ENCODE measurements around the gene NRXN3. TPM values are rescaled to one million over a fixed set of nuclear protein-coding genes. Genes with fewer than 3 reads are reported as not detected.
A peak's percentile ranks its signal among the peaks of the same experiment; 100 is the strongest.

The NRXN3 gene
- total and polyA plus RNA-seq, 2 of the 4 experiments (the other 2 are of a cell fraction): 4.8 to 25.1 TPM

GRCh38 chr14:79599239-79599638 is 1429.1 kb downstream of the NRXN3 start:
- Histone ChIP-seq H3K23ac (ENCODE audit: low read depth, low read length) (no peak overlapping the region), H2BK15ac (ENCODE audit: low read depth, low read length) (no peak overlapping the region), H3K18ac (ENCODE audit: low read depth, low read length) (no peak overlapping the region), H2BK120ac (ENCODE audit: low read depth, low read length) (no peak overlapping the region), H3K79me1 (ENCODE audit: low read depth in 1 of 2, low read length in 2 of 2) (no peaks in the 10 kb centered on the region), H2BK20ac (ENCODE audit: low read depth, low read length) (no peak overlapping the region), H2AK5ac (ENCODE audit: low read depth, low read length) (no peak overlapping the region), H3K27me3 (ENCODE audit: control insufficient read depth, insufficient read depth, low read length) (no peaks in the 10 kb centered on the region), H3K56ac (ENCODE audit: extremely low read depth, insufficient read depth, low read length) (no peak overlapping the region), H3K4me1 (ENCODE audit: control insufficient read depth, insufficient read depth, low read length) (no peaks in the 10 kb centered on the region; the same call in 1 of the 2 replicates), H3K4me3 (ENCODE audit: insufficient read depth, low read depth, low read length) (no peak overlapping the region), H3K27ac (ENCODE audit: insufficient read depth, low read length) (no peak overlapping the region), H3K9me3 (ENCODE audit: control insufficient read depth, insufficient read depth, low read length) (peaks cover 2% of the 10 kb centered on the region; the same call in 1 of the 2 replicates), H4K5ac (ENCODE audit: low read depth, low read length) (no peak overlapping the region), H2AK9ac (replicated peaks; ENCODE audit: low read depth, low read length, poor library complexity) (no peak overlapping the region), H3K14ac (replicated peaks; ENCODE audit: low read depth, low read length) (no peak overlapping the region), H3K36me3 (ENCODE audit: control insufficient read depth, insufficient read depth, low read length) (no peaks in the 10 kb centered on the region), H2BK5ac (ENCODE audit: low read depth, low read length, poor library complexity, severe bottlenecking) (no peak overlapping the region), H4K91ac (ENCODE audit: insufficient read depth, low read depth, low read length) (no peak overlapping the region), H3K4ac (ENCODE audit: low read depth, low read length) (no peak overlapping the region; the same call in 1 of the 2 replicates), H4K20me1 (ENCODE audit: insufficient read depth, low read length) (no peaks in the 10 kb centered on the region), H3K9ac (ENCODE audit: low read depth, low read length) (no peak overlapping the region), H3K9me1 (ENCODE audit: insufficient read depth, low read length) (no peaks in the 10 kb centered on the region), H3K4me2 (ENCODE audit: low read depth, low read length) (no peak overlapping the region), H4K8ac (ENCODE audit: low read depth in 2 of 2, low read length in 2 of 2) (no peak overlapping the region), H2AFZ (replicated peaks; ENCODE audit: low read length, poor library complexity) (no peak overlapping the region)
- ChIA-PET POLR2A (ENCODE audit: unreplicated experiment) (no interaction called here), CTCF (no interaction called here)
- no peak for DNase-seq
- dilution Hi-C loops (cut with HindIII; ENCODE audit: low sequenced_read_pairs, unreplicated experiment): no loop called here
- BruUV-seq (replicated peaks): no TSS peak
- no peak for ATAC-seq (ENCODE audit: low read depth)
- intact Hi-C loops (cut with micrococcal nuclease): no loop called here
- TF ChIP-seq CEBPB (IDR thresholded peaks at IDR 0.05; ENCODE audit: low read depth, low read length): peak; percentile 18; the same call in 1 of the 2 replicates
- TF ChIP-seq, protein P1, sequence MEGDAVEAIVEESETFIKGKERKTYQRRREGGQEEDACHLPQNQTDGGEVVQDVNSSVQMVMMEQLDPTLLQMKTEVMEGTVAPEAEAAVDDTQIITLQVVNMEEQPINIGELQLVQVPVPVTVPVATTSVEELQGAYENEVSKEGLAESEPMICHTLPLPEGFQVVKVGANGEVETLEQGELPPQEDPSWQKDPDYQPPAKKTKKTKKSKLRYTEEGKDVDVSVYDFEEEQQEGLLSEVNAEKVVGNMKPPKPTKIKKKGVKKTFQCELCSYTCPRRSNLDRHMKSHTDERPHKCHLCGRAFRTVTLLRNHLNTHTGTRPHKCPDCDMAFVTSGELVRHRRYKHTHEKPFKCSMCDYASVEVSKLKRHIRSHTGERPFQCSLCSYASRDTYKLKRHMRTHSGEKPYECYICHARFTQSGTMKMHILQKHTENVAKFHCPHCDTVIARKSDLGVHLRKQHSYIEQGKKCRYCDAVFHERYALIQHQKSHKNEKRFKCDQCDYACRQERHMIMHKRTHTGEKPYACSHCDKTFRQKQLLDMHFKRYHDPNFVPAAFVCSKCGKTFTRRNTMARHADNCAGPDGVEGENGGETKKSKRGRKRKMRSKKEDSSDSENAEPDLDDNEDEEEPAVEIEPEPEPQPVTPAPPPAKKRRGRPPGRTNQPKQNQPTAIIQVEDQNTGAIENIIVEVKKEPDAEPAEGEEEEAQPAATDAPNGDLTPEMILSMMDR (conservative IDR thresholded peaks at IDR 0.05; ENCODE audit: low read depth, low read length): no peak
- in situ Hi-C loops (cut with MboI; ENCODE audit: low sequenced_read_pairs): no loop called here

Measured in IMR-90 (cell line).